K562 treated with DMSO at 1 percent for 24 hours (cell line): ENCODE results near the gene MAN1B1. TPM values are rescaled to one million over a fixed set of nuclear protein-coding genes. Genes with fewer than 3 reads are reported as not detected.

Source experiments
- total RNA-seq: library from RNA; unstranded; fragments of 300-600 nt; gene quantifications from 2 replicates; pipeline ENCODE4 v1.2.3, GENCODE V29; 2022; ENCODE audit warnings: low read depth; ENCODE audit not compliant: insufficient read depth

MAN1B1 gene
- 52.5 and 56.8 TPM in 2 replicates for total RNA-seq

DNA sequence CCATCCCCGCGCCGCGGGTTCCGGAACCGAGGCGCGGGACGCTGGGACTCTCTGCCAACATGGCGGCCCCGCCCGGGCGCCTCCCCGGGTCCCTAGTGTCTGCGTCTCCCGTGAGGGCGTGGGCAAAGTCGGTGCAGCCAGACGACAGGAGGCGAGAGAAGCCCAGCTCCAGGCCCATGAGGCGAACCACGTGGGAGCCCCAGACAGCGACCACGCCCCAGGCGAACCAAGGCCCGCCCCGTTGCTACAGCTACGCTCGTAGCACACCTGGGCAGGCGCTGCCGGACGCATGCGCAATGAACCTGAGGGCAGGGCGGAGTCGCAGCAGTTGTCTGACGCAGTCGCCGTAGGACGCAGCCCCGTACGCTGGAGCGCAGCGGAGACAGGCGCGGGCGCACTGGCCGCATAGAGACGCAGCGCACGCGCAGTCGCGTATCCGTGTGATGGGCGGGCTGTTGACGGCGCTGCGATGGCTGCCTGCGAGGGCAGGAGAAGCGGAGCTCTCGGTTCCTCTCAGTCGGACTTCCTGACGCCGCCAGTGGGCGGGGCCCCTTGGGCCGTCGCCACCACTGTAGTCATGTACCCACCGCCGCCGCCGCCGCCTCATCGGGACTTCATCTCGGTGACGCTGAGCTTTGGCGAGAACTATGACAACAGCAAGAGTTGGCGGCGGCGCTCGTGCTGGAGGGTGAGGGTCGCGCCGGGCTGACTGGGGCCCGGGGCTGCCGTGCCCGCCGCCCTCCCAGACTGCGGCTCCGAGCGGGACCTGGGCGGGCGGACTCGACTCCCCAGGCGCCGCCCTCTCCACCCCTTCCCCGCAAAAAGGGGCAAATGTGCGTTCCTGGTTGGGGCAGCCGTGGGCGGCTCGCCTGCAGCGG lies at the start of gene MAN1B1:
Gene MAN1B1, plus strand, starts transcription at position 455 of the 878 bp plus-strand sequence. Its CDS starts 15 bp downstream, at position 470.

DNA sequence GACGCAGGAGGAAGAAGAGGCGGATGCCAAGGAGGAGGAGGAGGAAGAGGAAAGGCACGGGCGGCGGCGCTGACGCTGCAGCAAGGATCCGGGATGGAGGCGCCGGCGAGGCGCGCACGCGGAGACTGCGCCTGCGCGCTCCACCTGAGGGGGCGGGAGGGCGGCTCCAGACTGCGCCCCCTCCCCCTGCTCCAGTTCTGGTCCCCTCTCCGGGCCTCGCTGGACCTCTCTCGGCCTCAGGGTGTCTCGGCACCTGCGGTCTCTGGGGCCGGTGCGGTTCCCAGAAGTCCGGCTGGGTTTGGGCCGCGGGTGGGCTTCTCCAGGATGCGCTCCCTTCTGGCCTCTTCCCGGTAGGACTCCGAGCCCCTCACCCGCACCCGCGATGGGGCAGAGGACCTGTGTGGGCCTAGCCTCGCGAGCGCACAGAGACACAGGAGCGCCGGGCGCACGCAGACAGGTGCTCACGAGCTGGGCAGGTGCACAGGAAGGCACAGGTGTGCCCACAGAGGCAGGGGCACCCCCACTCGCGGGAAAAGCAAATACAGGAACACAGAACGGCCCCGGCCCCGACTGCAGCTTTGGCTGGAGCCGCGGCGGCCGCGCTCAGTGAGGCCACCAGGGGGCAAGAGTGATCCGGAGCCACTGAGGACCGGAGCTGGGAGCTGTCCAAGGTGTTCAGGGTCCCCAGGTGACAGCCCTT lies 40.5 kb upstream of the MAN1B1 start, which contains the start of gene NPDC1:
Gene NPDC1, minus strand, starts transcription at position 90 of the 700 bp plus-strand sequence. CDS start 188 bp downstream, outside the sequence.

DNA sequence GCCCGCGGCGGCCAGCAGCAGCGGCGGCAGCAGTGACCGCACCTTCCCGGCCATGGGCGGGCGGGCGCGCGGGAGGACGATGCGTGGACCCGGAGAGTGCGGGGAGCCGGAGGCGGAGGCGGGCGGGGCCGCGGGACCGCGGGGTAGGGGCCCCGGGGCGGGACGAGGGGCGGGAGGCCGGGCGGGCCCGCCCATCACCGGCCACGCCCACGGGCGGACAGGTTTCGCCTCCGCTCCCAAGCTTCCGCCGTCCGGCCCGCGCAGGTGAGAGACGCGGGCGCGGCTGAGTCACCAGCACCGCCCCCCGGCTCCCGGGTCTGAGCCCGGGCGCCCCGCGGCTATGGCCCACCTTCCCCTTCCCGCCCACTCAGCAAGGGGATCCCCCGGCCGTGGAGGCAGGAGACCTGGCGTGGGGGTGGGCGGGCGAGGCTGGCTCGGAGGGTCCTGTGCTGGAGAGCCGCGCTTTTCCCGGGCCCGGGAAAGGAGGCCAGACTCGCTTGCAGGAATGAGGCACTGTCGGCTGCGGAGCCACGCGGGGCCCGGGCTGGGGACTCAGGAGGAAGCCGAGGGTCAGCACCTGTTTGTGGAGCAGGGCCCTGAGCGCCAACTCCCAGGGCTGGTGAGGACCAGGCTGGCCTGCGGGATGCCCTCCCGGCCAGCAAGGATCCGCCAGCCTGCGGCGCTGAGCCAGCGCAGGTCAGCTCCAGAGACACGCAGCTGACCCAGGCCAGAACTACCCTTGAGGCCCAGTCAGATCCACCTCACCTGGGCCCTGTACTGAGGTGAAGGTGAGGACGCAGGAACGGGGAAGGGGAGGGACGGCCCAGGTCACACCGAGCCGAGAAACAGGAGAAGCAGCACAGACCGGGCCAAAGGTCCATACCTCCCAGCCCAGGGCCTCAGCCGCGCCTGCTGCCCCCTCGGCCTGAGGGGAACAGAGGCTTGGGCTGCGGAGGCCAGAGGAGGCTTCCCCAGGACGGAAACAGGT lies 32.5 kb upstream of the MAN1B1 start, which contains the start of gene ENTPD2:
Gene ENTPD2, minus strand, starts transcription at position 118 of the 988 bp plus-strand sequence. Its CDS starts 64 bp downstream, at position 54.

DNA sequence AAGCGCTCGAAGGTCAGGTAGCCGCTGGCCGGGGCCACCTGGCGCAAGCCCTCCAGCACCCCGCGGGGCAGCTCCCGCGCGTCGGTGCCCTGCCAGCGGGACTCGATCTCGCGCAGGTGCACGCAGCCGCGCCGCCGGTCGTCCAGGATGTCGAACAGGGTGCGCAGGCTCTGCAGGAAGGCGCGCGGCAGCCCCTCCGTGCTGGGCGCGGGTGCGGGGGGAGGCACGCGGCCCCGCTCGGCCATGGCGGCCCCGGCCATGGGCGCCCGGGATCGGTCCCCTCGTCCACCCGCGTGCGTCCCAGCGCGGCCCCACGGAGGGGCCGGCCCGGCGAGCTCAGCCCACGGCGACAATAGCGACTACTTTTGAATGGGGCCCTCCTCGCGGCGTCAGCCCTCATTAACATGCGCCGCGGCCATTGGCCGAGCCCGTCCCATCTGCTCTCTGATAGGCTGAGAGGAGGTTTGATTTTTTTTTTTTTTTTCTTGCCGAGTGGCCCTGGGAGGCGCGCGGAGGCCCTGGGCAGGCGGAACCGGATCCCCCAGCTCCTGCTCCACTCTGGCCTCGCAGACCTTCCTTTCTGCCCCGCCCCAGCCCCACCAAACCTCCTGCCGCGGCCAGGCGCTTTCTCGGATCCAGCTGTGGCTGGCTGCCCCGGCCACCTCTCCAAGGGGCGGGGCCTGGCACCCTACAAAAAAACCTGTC lies 16.4 kb upstream of the MAN1B1 start, which contains the start of gene SAPCD2:
Gene SAPCD2, minus strand, starts transcription at position 357 of the 705 bp plus-strand sequence. Its CDS starts 97 bp downstream, at position 260.

DNA sequence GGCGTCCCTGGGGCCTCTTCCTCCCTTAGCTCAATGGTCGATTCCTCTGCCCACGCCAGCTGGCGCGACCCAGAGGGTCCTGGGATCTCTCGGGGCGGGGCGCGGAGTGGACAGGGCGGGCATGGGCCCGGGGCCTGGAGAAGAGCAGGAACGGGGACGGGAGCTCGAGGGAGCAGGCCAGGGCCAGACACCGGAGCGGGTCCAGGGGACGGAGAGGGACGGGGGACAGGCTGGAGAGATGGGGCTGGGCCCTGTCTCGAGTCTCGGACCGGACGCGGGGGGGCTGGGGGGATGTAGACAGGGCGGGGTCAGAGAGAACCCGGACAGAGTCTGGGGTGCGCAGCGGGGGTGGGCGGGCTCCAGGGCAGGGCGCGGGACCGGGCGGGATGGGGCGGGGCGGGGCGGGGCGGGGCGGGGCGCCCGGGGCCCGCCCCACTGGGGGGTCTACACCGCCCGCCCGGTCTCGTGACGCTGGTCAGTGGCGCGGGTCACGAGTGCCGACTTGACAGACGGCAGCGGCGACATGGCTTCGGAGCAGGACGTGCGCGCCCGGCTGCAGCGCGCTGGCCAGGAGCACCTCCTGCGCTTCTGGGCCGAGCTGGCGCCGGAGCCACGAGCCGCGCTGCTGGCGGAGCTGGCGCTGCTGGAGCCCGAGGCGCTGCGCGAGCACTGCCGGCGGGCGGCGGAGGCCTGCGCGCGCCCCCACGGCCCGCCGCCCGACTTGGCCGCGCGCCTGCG lies 9.6 kb upstream of the MAN1B1 start, which contains the start of gene UAP1L1:
Gene UAP1L1, plus strand, starts transcription at position 508 of the 738 bp plus-strand sequence. Its CDS starts 16 bp downstream, at position 524.

DNA sequence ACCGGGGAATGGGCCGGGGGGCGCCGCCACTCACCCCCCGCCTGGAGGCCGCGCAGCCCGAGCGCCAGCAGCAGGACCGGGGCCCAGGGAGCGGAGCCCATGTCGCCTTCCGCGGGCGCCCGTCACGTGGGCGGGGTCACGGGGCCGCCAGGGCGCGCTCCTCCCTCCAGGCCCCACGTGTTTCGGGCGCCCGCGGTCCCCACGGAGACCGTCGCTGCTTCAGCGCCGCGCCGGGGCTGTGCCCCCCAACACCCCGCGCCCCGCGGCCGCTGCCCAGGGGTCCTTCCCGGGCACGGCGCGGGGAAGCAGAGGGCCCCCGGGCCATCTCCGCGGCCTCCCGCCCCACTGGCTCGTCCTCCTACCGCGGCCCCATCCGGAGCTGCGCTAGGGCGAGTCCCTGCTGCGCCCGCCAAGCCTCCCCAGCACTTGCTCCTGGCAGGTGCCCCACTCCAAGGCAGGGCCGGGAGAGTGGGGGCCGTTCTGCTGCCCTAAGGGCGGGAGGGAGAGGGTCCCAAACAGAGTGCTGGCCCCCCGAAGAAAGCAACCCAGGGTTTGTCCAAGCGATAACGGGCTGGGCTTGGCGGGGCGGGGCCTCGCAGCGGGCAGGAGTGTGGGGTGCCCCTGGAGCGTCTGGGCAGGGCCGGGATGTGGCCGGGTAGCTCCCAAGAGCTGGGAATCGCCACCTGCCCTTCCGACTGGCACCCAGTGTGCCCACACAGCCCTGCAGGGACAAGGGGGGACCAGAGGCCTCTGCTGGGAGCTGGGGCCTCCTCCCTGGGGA lies 28.0 kb downstream of the MAN1B1 start, which contains the start of gene DPP7:
Gene DPP7, minus strand, starts transcription at position 121 of the 781 bp plus-strand sequence. Its CDS starts 20 bp downstream, at position 101.

DNA sequence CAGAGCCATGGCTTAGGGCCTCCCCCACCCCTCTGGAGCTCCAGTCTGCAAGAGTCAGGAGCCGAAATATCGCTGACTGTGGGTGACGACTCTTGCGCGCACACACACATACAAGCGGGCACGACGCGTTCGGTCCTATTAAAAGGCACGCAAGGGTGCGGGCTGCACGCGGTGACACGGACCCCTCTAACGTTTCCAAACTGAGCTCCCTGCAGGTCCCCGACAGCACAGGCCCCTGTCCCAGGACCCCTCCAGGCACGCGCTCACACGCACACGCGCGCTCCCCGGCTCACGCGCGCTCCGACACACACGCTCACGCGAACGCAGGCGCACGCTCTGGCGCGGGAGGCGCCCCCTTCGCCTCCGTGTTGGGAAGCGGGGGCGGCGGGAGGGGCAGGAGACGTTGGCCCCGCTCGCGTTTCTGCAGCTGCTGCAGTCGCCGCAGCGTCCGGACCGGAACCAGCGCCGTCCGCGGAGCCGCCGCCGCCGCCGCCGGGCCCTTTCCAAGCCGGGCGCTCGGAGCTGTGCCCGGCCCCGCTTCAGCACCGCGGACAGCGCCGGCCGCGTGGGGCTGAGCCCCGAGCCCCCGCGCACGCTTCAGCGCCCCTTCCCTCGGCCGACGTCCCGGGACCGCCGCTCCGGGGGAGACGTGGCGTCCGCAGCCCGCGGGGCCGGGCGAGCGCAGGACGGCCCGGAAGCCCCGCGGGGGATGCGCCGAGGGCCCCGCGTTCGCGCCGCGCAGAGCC lies 52.1 kb downstream of the MAN1B1 start, which contains the start of gene GRIN1:
Gene GRIN1, plus strand, starts transcription at position 433 of the 746 bp plus-strand sequence. CDS start 333 bp downstream, outside the sequence.

Other genes with a start within 250 kb of the MAN1B1 start
- 12.3 and 15.9 TPM in 2 replicates for gene AJM1, start 244.5 kb upstream of the MAN1B1 start, total RNA-seq
- gene PHPT1, start 237.6 kb upstream of the MAN1B1 start, total RNA-seq = 163 and 193 TPM in 2 replicates
- 1.9 and 3.1 TPM in 2 replicates for gene MAMDC4, start 234.6 kb upstream of the MAN1B1 start, total RNA-seq
- gene EDF1, start 220.7 kb upstream of the MAN1B1 start, total RNA-seq = 668 and 686 TPM in 2 replicates
- gene TRAF2, start 200.5 kb upstream of the MAN1B1 start, total RNA-seq = 32.9 and 35.8 TPM in 2 replicates
- 150 and 189 TPM in 2 replicates for gene FBXW5, start 142.2 kb upstream of the MAN1B1 start, total RNA-seq
- 1.1 TPM in 1 of 2 replicates, not detected in the other for gene C8G, start 141.7 kb upstream of the MAN1B1 start, total RNA-seq
- gene LCN12, start 134.7 kb upstream of the MAN1B1 start, total RNA-seq = not detected in 2 replicates
- 5.6 and 7.3 TPM in 2 replicates for gene PTGDS, start 109.5 kb upstream of the MAN1B1 start, total RNA-seq
- not detected in 2 replicates for gene LCNL1, start 104.0 kb upstream of the MAN1B1 start, total RNA-seq
- 82.2 and 86.6 TPM in 2 replicates for gene PAXX, start 94.6 kb upstream of the MAN1B1 start, total RNA-seq
- 0.64 and 1.7 TPM in 2 replicates for gene CLIC3, start 90.4 kb upstream of the MAN1B1 start, total RNA-seq
- gene ABCA2, start 58.7 kb upstream of the MAN1B1 start, total RNA-seq = 11.0 and 24.1 TPM in 2 replicates
- gene FUT7, start 54.9 kb upstream of the MAN1B1 start, total RNA-seq = not detected in 2 replicates
- gene NPDC1, start 40.8 kb upstream of the MAN1B1 start, total RNA-seq = 0.66 and 1.1 TPM in 2 replicates
- 0.21 TPM in 1 of 2 replicates, not detected in the other for gene ENTPD2, start 32.9 kb upstream of the MAN1B1 start, total RNA-seq
- 36.1 and 38.7 TPM in 2 replicates for gene SAPCD2, start 16.4 kb upstream of the MAN1B1 start, total RNA-seq
- gene UAP1L1, start 9.5 kb upstream of the MAN1B1 start, total RNA-seq = 9.0 and 9.6 TPM in 2 replicates
- gene DPP7, start 27.7 kb downstream of the MAN1B1 start, total RNA-seq = 187 and 232 TPM in 2 replicates
- gene GRIN1, start 52.2 kb downstream of the MAN1B1 start, total RNA-seq = 0.12 and 0.78 TPM in 2 replicates
- not detected in 2 replicates for gene LRRC26, start 83.1 kb downstream of the MAN1B1 start, total RNA-seq
- not detected in 2 replicates for gene TMEM210, start 85.1 kb downstream of the MAN1B1 start, total RNA-seq
- gene ANAPC2, start 101.6 kb downstream of the MAN1B1 start, total RNA-seq = 57.0 and 62.9 TPM in 2 replicates
- gene SSNA1, start 101.7 kb downstream of the MAN1B1 start, total RNA-seq = 231 and 245 TPM in 2 replicates
- gene TPRN, start 113.8 kb downstream of the MAN1B1 start, total RNA-seq = 33.3 and 34.3 TPM in 2 replicates
- 70.6 and 73.1 TPM in 2 replicates for gene TMEM203, start 118.7 kb downstream of the MAN1B1 start, total RNA-seq
- 28.7 and 33.4 TPM in 2 replicates for gene NDOR1, start 118.7 kb downstream of the MAN1B1 start, total RNA-seq
- 6.9 and 7.0 TPM in 2 replicates for gene RNF208, start 135.3 kb downstream of the MAN1B1 start, total RNA-seq
- gene CYSRT1, start 138.2 kb downstream of the MAN1B1 start, total RNA-seq = 1.6 and 1.7 TPM in 2 replicates
- not detected in 2 replicates for gene RNF224, start 140.5 kb downstream of the MAN1B1 start, total RNA-seq
- not detected in 2 replicates for gene SLC34A3, start 143.9 kb downstream of the MAN1B1 start, total RNA-seq
- gene TUBB4B, start 154.3 kb downstream of the MAN1B1 start, total RNA-seq = 1,217 and 1,249 TPM in 2 replicates
- gene STPG3, start 164.3 kb downstream of the MAN1B1 start, total RNA-seq = 0.60 TPM in 1 of 2 replicates, not detected in the other
- gene NELFB, start 168.3 kb downstream of the MAN1B1 start, total RNA-seq = 123 TPM in 2 replicates
- 86.6 and 103 TPM in 2 replicates for gene TOR4A, start 190.7 kb downstream of the MAN1B1 start, total RNA-seq
- gene NRARP, start 215.3 kb downstream of the MAN1B1 start, total RNA-seq = 19.3 and 20.3 TPM in 2 replicates